ENCODE results near the gene AUTS2.

Gene AUTS2

DNA sequence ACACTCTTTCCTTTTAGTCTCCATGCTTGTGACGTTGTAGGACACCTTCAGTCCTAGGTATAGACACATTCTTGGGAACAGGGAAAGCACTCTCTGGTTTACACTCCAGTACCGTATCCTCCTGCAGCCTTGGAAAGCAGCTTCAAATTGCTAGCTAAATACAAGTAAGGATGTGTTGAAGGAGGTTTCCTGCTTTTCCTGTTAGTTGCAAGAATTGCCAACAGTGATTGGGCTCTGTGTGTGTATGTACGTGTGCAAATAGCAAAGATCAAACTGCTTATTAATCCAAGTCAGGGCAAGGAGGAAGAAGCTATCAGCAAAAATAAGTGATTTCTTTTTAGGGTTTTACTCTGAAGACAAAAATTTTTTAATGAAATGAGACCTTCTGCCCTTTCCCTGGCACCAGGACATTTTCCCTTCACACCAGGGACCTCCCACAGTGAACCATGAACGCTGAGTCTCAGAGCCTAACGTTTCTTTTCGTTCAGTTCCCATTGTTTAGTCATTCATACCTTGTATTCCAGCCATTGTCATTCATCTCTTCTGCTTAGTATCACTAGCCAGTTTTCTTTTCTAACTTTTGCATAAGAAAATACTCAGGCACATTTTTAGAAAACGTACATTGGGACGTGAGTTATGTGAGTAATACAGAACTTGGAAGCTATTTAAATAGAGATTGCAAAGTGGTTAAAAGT, 36.9 kb upstream of the AUTS2 start:
- Histone ChIP-seq H2AFZ (ENCODE audit: low read length) (0 out of 2 replicates have a peak overlapping the region, but pooled peaks have one; percentile 21), H3K79me2 (ENCODE audit: insufficient read depth, low read length) (no peaks in the 10 kb centered on the region), H3K27ac (ENCODE audit: low read depth, low read length, poor library complexity, severe bottlenecking) (peak overlapping the region; percentile 10), H3K9me3 (ENCODE audit: low read length) (no peaks in the 10 kb centered on the region), H3K4me3 (ENCODE audit: low read depth, low read length, poor library complexity, severe bottlenecking) (no peak overlapping the region), H4K20me1 (ENCODE audit: insufficient read depth, low read length) (no peaks in the 10 kb centered on the region), H3K4me1 (ENCODE audit: insufficient read depth, low read length, severe bottlenecking) (peaks cover 52% of the 10 kb centered on the region), H3K4me2 (ENCODE audit: low read length) (no peak overlapping the region), H3F3A (ENCODE audit: insufficient read depth, low read length) (no peaks in the 10 kb centered on the region), H3K9ac (ENCODE audit: low read length) (no peak overlapping the region), H3K27me3 (ENCODE audit: insufficient read depth, low read length) (no peaks in the 10 kb centered on the region), H3K36me3 (ENCODE audit: insufficient read depth, low read length) (no peaks in the 10 kb centered on the region), H3K9me2 (ENCODE audit: low read depth, low read length) (no peaks in the 10 kb centered on the region)
- TF ChIP-seq CTCF (IDR thresholded peaks at IDR 0.05; ENCODE audit: low read length) (no peak), EZH2 (IDR thresholded peaks at IDR 0.05; ENCODE audit: borderline replicate concordance, low read length) (no peak)

GRCh38 chr7:69564454-69565417, 33.5 kb upstream of the AUTS2 start:
- Histone ChIP-seq H3K9me3 (ENCODE audit: low read length) (no peaks in the 10 kb centered on the region), H3K9ac (ENCODE audit: low read length) (peak overlapping the region; percentile 37), H3K4me3 (ENCODE audit: low read depth, low read length, poor library complexity, severe bottlenecking) (peak overlapping the region; percentile 28), H3K79me2 (ENCODE audit: insufficient read depth, low read length) (no peaks in the 10 kb centered on the region), H3K27me3 (ENCODE audit: insufficient read depth, low read length) (no peaks in the 10 kb centered on the region), H3K27ac (ENCODE audit: low read depth, low read length, poor library complexity, severe bottlenecking) (peak overlapping the region; percentile 92), H3K36me3 (ENCODE audit: insufficient read depth, low read length) (no peaks in the 10 kb centered on the region), H3K4me1 (ENCODE audit: insufficient read depth, low read length, severe bottlenecking) (peaks cover 64% of the 10 kb centered on the region), H4K20me1 (ENCODE audit: insufficient read depth, low read length) (no peaks in the 10 kb centered on the region), H3F3A (ENCODE audit: insufficient read depth, low read length) (no peaks in the 10 kb centered on the region), H2AFZ (ENCODE audit: low read length) (no peak overlapping the region), H3K4me2 (ENCODE audit: low read length) (peak overlapping the region; percentile 50), H3K9me2 (ENCODE audit: low read depth, low read length) (no peaks in the 10 kb centered on the region)
- TF ChIP-seq EZH2 (IDR thresholded peaks at IDR 0.05; ENCODE audit: borderline replicate concordance, low read length): no peak
- peak; percentile 14; the same call in 1 of the 2 replicates for TF ChIP-seq CTCF (IDR thresholded peaks at IDR 0.05; ENCODE audit: low read length)

DNA sequence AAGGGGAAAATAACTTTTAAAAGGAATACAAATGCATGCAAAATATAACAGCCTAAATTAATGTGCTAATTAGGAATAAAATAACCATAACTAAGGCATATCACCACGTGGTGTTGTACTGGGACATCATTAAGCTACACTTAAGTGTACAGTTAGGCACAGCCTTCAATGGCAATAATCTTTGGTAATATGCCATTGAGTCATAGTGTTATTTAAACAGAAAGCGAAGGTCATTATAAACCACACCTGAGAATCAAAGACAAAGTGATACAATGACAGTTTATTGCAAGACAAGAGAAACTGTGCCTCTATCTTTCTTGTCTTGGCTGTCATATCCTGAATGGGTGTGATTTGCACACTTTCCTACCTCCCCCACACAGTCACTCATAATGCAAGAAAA, 30.5 kb upstream of the AUTS2 start:
- H2AFZ ChIP-seq (ENCODE audit: low read length): no peak overlapping the region
- no peaks in the 10 kb centered on the region for H3K79me2 ChIP-seq (ENCODE audit: insufficient read depth, low read length)
- no peaks in the 10 kb centered on the region for H4K20me1 ChIP-seq (ENCODE audit: insufficient read depth, low read length)
- H3K9ac ChIP-seq (ENCODE audit: low read length): no peak overlapping the region
- no peaks in the 10 kb centered on the region for H3K27me3 ChIP-seq (ENCODE audit: insufficient read depth, low read length)
- no peaks in the 10 kb centered on the region for H3K36me3 ChIP-seq (ENCODE audit: insufficient read depth, low read length)
- no peak for TF ChIP-seq CTCF (IDR thresholded peaks at IDR 0.05; ENCODE audit: low read length)
- TF ChIP-seq EZH2 (IDR thresholded peaks at IDR 0.05; ENCODE audit: borderline replicate concordance, low read length): no peak
- peaks cover 65% of the 10 kb centered on the region for H3K4me1 ChIP-seq (ENCODE audit: insufficient read depth, low read length, severe bottlenecking)
- H3K27ac ChIP-seq (ENCODE audit: low read depth, low read length, poor library complexity, severe bottlenecking): peak overlapping the region; percentile 4
- H3K9me3 ChIP-seq (ENCODE audit: low read length): no peaks in the 10 kb centered on the region
- H3K4me2 ChIP-seq (ENCODE audit: low read length): no peak overlapping the region
- no peak overlapping the region for H3K4me3 ChIP-seq (ENCODE audit: low read depth, low read length, poor library complexity, severe bottlenecking)
- H3K9me2 ChIP-seq (ENCODE audit: low read depth, low read length): no peaks in the 10 kb centered on the region
- no peaks in the 10 kb centered on the region for H3F3A ChIP-seq (ENCODE audit: insufficient read depth, low read length)

Measured in OCI-LY1 (cell line).